ENCODE results near the gene NBPF4.

Gene NBPF4

DNA sequence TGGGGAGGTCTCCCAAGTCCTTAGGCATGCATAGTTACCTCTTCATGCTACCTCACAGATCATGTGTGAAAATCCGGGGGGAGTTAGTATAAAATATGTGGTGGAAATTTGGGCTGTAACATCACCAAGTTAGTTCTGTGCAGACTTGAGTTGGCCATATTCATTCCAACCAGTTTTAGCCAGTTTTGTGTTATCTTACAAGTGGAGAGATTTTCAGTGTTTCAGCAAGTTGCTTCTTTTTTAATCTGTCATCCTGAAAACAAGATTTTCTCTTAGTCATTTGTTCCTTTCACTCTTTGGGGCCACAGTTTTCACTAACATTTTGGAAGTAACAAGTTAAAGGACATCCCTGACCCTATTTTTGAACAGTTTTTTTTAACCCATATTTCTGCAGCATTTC is 55.1 kb downstream of the NBPF4 start:
- in situ Hi-C loops (cut with HindIII; ENCODE audit: low pct_ligation_motif_present, low sequenced_read_pairs) = no loop called here
- Histone ChIP-seq H3K36me3 (replicated peaks) (peaks cover 17% of the 10 kb centered on the region), H3K27ac (no peak overlapping the region), H3K4me3 (ENCODE audit: low read depth, low read length) (no peak overlapping the region), H3K27me3 (replicated peaks) (no peaks in the 10 kb centered on the region)
- no peak for DNase-seq
- no peak for TF ChIP-seq CTCF (IDR thresholded peaks at IDR 0.05; ENCODE audit: low read depth, low read length, missing control alignments)

- DNase-seq = no peak
- Histone ChIP-seq H3K36me3 (replicated peaks) (peaks cover 26% of the 10 kb centered on the region), H3K4me3 (ENCODE audit: low read depth, low read length) (no peak overlapping the region), H3K27me3 (replicated peaks) (no peaks in the 10 kb centered on the region), H3K27ac (no peak overlapping the region)
- in situ Hi-C loops (cut with HindIII; ENCODE audit: low pct_ligation_motif_present, low sequenced_read_pairs) = no loop called here
- no peak for TF ChIP-seq CTCF (IDR thresholded peaks at IDR 0.05; ENCODE audit: low read depth, low read length, missing control alignments)
These were observed 60.7 kb downstream of the NBPF4 start for GRCh38 chr1:108182959-108183700.

DNA sequence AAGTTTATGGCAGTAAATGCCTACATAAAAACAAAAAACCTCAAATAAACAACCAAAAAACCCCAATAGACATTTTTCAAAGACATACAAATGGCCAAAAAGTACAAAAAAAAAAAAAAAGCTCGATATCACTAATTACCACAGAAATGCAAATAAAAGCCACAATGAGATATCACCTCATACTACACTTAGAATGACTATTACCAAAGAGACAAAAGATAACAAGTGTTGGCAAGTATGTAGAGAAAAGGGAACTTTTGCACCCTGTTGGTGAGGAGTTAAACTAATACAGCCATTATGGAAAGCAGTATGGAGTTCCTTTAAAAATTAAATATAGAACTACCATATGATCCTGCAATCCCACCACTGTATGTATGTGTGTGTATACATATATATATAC is 64.9 kb downstream of the NBPF4 start:
- TF ChIP-seq CTCF (IDR thresholded peaks at IDR 0.05; ENCODE audit: low read depth, low read length, missing control alignments) = no peak
- Histone ChIP-seq H3K4me3 (ENCODE audit: low read depth, low read length) (no peak overlapping the region), H3K36me3 (replicated peaks) (peaks cover 30% of the 10 kb centered on the region), H3K27ac (no peak overlapping the region), H3K27me3 (replicated peaks) (no peaks in the 10 kb centered on the region)
- in situ Hi-C loops (cut with HindIII; ENCODE audit: low pct_ligation_motif_present, low sequenced_read_pairs) = no loop called here
- DNase-seq = no peak

Data from brain microvascular endothelial cell (primary cell).